ENCODE measurements around the gene FBXO46.

Gene FBXO46, protein sequence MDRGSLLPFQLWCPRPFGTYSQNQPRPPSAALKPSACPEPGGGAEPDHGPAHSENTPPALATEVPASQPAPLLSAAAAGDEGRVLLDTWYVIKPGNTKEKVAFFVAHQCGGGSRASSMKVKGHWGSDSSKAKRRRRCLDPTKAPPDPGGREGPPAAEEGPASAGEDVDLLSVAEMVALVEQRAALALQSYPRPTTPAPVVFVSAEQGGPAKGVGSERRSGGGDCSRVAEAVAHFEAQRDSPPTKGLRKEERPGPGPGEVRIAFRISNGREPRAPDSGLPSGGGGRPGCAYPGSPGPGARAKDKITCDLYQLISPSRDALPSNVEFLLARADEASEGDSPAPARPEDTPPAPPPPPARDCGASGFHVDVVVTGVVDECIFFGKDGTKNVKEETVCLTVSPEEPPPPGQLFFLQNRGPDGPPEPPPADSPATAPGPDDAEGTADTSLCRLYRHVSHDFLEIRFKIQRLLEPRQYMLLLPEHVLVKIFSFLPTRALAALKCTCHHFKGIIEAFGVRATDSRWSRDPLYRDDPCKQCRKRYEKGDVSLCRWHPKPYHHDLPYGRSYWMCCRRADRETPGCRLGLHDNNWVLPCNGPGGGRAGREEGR

GRCh38 chr19:45730368-45731288, at the start of gene FBXO46:
TSS of gene FBXO46 (minus strand) at chr19:45730896. CDS start at chr19:45713495, 17,401 bp downstream.
- peak; percentile 93 for DNase-seq

- no peak for DNase-seq
Observed at GRCh38 chr19:45780146-45780447, 49.4 kb upstream of the FBXO46 start.

DNA sequence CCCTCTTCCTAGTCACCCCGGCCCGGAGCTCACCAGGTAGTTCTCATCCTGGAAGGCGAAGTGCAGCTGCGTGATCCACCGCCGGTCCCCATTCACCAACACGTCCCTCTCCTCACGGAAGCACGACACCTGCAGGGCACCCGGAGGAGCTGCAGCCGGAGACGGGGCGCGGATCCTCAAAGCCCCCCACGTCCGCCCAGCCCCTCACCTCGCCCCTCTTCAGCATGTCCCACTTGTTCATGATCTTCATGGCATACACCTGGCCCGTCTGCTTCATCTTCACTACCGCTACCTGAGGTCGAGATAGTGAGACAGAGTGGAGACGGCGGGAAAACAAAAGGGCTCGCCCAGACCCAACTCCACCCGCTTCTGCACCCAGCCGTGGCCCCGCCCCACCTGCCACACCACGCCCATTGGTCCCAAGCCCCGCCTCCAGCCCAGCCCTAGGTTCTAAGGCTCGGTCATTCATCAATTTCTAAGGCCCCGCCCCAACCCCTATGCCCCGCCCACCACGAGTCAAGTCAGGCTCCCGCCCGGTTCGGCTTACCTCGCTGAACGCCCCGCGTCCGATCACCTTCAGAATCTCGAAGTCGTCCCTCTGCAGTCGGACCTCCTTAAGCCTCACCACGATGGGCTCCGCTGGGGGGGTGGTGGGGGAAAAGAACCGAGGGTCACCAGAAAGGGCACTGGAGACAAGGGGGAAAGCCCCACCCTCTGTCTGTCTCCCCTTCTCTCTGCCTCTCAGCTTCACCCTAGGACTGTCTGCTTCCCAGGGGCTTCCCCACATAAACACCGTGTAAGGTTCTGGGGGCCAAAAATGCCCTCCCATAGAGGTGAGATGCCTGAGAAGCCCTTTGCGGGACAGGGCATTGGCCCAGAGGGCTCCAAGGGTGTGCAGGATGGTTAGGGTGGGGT, 48.8 kb upstream of the FBXO46 start:
- DNase-seq: peak; percentile 77

- no peak for DNase-seq
Observed at GRCh38 chr19:45778010-45778661, 47.4 kb upstream of the FBXO46 start.

GRCh38 chr19:45777395-45777961, 46.8 kb upstream of the FBXO46 start:
- DNase-seq: no peak

DNA sequence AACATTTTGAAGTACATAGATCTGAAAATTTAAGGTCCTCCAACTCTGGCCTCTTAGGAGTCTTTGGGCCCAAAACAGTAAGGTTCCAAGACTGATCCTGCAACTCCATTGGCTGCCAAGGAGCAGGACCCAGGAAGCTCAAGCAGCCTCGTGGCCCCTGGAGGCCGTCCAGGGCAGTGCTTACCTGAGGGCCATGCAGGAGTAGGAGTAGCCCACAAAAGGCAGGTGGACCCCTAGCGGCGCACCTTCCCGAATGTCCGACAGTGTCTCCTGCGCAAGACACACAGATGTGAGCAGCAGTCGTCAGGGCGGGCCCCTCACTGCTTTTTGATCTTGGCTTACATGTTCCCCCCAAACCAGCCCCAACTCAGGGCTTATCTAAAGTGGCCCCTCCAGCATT, 44.1 kb upstream of the FBXO46 start:
- DNase-seq: no peak

DNA sequence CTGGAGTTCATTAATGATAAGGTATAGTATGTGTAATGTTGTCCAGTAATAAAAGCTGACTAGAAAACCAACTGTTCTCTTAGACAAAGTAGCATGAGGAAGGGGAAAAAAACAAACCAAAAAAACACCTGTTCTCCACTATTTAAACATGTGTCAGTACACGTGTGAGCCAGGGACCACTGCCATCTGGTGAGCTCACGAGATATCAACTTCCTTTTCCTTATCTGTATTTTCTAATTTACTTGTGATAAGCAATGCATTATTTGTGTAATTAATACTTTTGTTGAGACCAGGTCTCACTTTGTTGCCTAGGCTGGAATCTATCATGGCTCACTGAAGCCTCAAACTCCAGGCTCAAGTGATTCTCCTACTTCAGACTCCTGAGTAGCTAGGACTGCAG, 42.7 kb upstream of the FBXO46 start:
- DNase-seq: no peak

- no peak for DNase-seq
Observed at GRCh38 chr19:45772912-45773311, 42.2 kb upstream of the FBXO46 start.

GRCh38 chr19:45772130-45772840, 41.6 kb upstream of the FBXO46 start:
- DNase-seq: no peak

DNA sequence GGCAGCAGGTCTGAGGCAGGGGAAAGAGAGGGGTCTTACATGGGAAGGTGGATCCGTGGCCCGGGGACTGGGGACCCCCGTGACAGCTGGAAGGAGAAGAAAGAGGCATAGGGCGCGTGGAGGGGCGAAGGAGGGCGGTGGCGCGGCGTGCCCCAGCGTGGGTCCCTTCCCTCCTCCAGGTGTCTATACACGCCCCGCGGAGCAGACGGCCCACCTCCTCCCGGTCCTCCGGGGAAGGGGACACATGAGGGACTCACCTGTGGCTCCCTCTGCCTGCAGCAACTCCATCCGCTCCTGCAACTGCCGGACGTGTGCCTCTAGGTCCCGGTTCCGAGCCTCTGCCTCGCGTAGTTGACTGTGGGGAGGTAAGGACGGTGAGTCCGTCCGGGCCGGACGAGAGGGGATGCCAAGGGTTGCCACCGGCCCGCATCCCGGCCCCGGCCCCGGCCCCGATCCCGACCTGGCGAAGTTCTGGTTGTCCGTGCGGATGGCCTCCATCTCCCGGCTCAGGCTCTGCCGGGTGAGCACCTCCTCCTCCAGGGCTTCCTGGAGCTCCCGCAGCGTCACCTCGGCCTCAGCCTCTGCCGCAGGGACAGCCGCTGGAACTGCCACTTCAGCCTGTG, 40.7 kb upstream of the FBXO46 start:
- no peak for DNase-seq

DNA sequence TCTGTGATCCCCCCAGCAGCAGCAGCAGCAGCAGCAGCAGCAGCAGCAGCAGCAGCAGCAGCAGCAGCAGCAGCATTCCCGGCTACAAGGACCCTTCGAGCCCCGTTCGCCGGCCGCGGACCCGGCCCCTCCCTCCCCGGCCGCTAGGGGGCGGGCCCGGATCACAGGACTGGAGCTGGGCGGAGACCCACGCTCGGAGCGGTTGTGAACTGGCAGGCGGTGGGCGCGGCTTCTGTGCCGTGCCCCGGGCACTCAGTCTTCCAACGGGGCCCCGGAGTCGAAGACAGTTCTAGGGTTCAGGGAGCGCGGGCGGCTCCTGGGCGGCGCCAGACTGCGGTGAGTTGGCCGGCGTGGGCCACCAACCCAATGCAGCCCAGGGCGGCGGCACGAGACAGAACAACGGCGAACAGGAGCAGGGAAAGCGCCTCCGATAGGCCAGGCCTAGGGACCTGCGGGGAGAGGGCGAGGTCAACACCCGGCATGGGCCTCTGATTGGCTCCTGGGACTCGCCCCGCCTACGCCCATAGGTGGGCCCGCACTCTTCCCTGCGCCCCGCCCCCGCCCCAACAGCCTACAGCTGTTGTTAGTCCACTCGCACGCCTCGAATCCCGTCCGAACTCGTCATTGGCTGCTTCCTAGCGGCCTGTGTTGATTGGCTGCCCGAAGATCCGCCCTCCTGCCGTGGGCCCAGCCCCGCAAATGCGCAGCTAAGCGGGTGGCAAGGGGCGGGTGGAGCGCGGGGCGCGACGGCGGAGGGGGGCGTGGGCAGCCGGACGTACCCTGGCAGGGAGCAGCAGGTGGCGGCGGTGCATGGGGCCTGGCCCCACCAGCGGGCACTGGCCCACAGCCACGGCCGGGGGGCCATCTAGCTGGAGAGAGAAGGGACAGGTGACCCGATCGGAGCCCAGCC, 39.8 kb upstream of the FBXO46 start:
- peak; percentile 92 for DNase-seq

- DNase-seq: no peak
Observed at GRCh38 chr19:45769821-45770191, 39.1 kb upstream of the FBXO46 start.

- DNase-seq: peak; percentile 91
Observed at GRCh38 chr19:45768984-45769782, 38.5 kb upstream of the FBXO46 start, which contains the start of gene SIX5. TSS of gene SIX5 (minus strand) at chr19:45769252. CDS start at chr19:45768844, 408 bp downstream.

DNA sequence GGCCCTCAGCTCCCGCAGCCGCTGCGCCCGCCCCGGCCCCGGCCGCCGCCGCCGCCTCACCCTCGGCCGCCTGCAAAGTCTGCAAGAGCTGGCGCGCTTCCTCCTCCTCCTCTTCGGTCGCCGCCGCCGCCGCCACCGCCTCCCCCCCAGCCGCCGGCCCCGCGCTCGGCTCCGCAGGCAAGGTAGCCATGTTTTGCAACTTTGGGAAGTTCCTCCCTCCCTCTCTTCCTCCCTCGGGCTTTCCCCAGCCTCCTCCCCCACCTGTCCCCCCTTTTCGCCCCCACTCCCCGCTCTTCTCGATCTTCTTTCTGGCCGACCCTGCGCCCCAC, 37.9 kb upstream of the FBXO46 start:
- peak; percentile 42 for DNase-seq

DNA sequence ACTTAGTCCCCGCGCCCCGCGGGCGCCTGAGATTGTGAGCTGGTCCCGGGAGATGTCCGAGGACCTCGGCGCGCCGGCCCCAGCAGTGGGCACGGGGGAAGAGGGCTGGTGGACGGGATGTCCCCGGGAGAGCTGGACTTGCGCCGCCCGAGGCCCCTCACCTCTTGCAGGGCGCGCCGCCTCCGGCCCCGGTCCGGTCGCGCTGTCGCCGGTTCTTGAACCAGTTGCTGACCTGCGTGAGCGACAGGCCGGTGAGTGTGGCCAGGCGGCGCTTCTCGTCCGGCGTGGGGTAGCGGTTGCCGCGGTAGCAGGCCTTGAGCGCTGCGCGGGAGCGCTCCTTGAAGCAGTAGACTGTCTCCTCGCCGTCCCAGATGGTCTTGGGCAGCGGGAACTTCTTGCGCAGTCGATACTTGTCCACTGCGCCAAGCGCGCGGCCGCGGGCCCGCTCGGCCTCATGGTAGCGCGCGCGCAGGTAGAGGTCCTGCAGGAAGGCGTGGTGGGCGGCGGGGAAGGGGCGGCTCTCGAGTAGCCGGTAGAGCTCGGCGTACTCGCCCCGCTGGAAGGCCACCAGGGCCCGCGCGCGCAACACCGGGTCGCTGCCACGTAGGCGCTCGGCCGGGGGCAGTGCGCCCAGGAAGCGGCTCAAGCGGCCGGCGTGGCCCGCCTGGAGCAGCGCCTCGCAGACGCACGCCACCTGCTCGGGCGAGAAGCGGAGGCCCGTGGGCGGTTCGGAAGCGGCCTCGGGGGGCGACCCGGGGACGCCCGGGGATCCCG, 37.4 kb upstream of the FBXO46 start:
- no peak for DNase-seq

DNA sequence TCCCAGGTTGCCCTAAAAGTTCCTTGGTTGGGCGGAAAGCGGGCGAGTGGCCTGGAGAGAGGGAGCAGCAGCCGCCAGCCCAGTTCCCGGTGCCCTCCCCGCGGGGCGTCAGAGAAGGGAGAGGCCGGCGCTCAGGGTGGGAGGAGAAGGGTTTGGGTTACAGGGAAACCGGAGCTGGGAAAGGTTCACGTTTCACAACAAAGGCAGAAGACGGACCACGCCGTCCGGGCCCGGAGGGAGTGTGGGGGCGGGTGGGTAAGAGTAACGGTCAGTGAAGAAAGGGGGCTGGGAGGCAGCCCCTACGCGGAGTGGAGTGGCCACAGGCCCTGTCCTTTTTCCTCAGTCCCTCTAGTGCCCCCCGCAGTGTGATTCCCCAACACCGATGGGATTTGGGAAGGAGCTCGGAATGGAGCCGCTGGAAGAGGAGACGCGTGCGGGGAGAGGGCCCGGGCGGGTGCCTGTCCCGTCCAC, 36.7 kb upstream of the FBXO46 start:
- DNase-seq: no peak

GRCh38 chr19:45766869-45767346, 36.2 kb upstream of the FBXO46 start:
- DNase-seq: no peak

Measured in activated CD8-positive, alpha-beta memory T cell treated with anti-CD3 and anti-CD28 coated beads, Interleukin-2, amount 50 U/mL, for 4 hours (primary cell).